Fibroblast of lung (primary cell): ENCODE data around the gene KCNK7.

Experiments
- CTCF ChIP-seq, 2 donors: IDR thresholded peaks in 1 of 2; conservative IDR thresholded peaks in 1 of 2; 1 replicate in 1 of 2; 2 replicates in 1 of 2; pipeline ENCODE4 v1.5.1; 2011 to 2012; ENCODE audit warnings: low read length in 2 of 2, control low read depth in 1 of 2, inconsistent platforms in 1 of 2, low read depth in 1 of 2, mild to moderate bottlenecking in 1 of 2
- EZH2 ChIP-seq: IDR thresholded peaks from 2 replicates; pipeline ENCODE4 v1.5.1; 2012; ENCODE audit warnings: low read length, control low read depth, mild to moderate bottlenecking; ENCODE audit errors: missing control alignments

DNA sequence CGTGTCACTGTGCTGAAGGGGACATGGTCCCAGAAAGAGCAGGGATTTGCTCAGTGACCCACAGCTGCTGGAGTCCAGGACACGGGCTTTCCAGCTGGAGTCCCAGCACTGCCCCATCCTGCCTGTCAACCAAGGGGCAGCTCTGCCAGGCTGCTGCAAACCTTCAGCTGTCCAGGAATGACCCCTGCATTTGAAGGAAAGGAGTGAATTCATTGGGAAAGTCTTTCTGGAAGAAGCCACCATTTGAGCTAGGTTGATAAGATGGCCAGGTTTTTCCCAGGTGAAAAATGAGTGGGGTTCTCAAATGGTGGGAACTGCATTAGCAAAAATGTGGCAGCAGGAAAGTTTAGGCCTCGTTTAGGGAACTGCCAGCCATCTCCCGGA is 9.4 kb downstream of the KCNK7 start:
- TF ChIP-seq CTCF (conservative IDR thresholded peaks at IDR 0.05 in 1 of 2, IDR thresholded peaks at IDR 0.05 in 1 of 2; ENCODE audit: low read depth in 1 of 2, low read length in 2 of 2) (no peak), EZH2 (no peak)
